ENCODE measurements around the gene CPED1.

DNA sequence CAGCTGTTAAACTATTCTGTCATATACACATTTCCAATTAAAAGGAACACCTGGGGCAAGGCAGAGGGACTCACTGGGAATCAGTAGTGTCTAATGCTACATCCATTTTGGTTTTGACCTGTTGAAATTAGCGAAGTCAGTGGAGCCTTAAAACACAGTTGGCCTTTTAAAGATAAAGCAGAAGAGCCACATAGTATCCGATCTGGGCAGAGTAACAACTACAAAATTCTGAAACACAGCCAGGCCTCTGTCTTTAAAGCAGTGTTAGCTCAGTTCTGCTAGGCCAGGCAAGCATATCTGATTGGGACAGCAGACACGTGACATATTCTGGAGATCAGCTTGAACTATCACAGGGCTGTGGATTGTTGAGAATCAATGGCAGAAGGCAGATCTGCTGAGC lies 222.7 kb downstream of the CPED1 start:
- TF ChIP-seq, protein P1, sequence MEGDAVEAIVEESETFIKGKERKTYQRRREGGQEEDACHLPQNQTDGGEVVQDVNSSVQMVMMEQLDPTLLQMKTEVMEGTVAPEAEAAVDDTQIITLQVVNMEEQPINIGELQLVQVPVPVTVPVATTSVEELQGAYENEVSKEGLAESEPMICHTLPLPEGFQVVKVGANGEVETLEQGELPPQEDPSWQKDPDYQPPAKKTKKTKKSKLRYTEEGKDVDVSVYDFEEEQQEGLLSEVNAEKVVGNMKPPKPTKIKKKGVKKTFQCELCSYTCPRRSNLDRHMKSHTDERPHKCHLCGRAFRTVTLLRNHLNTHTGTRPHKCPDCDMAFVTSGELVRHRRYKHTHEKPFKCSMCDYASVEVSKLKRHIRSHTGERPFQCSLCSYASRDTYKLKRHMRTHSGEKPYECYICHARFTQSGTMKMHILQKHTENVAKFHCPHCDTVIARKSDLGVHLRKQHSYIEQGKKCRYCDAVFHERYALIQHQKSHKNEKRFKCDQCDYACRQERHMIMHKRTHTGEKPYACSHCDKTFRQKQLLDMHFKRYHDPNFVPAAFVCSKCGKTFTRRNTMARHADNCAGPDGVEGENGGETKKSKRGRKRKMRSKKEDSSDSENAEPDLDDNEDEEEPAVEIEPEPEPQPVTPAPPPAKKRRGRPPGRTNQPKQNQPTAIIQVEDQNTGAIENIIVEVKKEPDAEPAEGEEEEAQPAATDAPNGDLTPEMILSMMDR (IDR thresholded peaks at IDR 0.05; ENCODE audit: low read length), result no peak
- no peak for TF ChIP-seq EZH2phosphoT487 (IDR thresholded peaks at IDR 0.05; ENCODE audit: low read length)
